GM15510 (cell line): Measurements from ENCODE around the gene ASIC5.

Source experiments
- POLR2A ChIP-seq: IDR thresholded peaks from 3 replicates; pipeline ENCODE4 v1.6.1; 2011; ENCODE audit warnings: borderline replicate concordance; ENCODE audit not compliant: insufficient read length; ENCODE audit errors: extremely low read depth

Gene ASIC5

GRCh38 chr4:155820887-155821518, 45.1 kb downstream of the ASIC5 start:
- no peak for TF ChIP-seq POLR2A

- no peak for TF ChIP-seq POLR2A
Measured at GRCh38 chr4:155819066-155819465, 47.0 kb downstream of the ASIC5 start.

GRCh38 chr4:155818639-155819038, 47.4 kb downstream of the ASIC5 start:
- no peak for TF ChIP-seq POLR2A

GRCh38 chr4:155811083-155811482, 55.0 kb downstream of the ASIC5 start:
- no peak for TF ChIP-seq POLR2A

GRCh38 chr4:155809835-155810234, 56.2 kb downstream of the ASIC5 start:
- no peak for TF ChIP-seq POLR2A

GRCh38 chr4:155807021-155807420, 59.1 kb downstream of the ASIC5 start:
- TF ChIP-seq POLR2A: no peak

GRCh38 chr4:155805016-155805415, 61.1 kb downstream of the ASIC5 start:
- TF ChIP-seq POLR2A: no peak

GRCh38 chr4:155802190-155802959, 63.7 kb downstream of the ASIC5 start:
- TF ChIP-seq POLR2A: no peak

GRCh38 chr4:155800685-155801343, 65.3 kb downstream of the ASIC5 start:
- TF ChIP-seq POLR2A: no peak

- no peak for TF ChIP-seq POLR2A
Measured at GRCh38 chr4:155799794-155800123, 66.3 kb downstream of the ASIC5 start.

GRCh38 chr4:155799116-155799793, 66.8 kb downstream of the ASIC5 start:
- no peak for TF ChIP-seq POLR2A

- no peak for TF ChIP-seq POLR2A
Measured at GRCh38 chr4:155795991-155796390, 70.1 kb downstream of the ASIC5 start.

GRCh38 chr4:155794589-155795236, 71.4 kb downstream of the ASIC5 start:
- TF ChIP-seq POLR2A: no peak

GRCh38 chr4:155789982-155790381, 76.1 kb downstream of the ASIC5 start:
- TF ChIP-seq POLR2A: no peak

GRCh38 chr4:155789391-155789790, 76.7 kb downstream of the ASIC5 start:
- no peak for TF ChIP-seq POLR2A
